HG03103 (cell line): Measurements from ENCODE around the gene NRIP2.

Experiments used
- ATAC-seq: cut with Tn5 transposase; IDR thresholded peaks from one replicate; pipeline ENCODE4 v1.9.1; 2021; ENCODE audit warnings: low read depth; ENCODE audit not compliant: unreplicated experiment

NRIP2 gene

GRCh38 chr12:2783936-2784600 is 50.8 kb downstream of the NRIP2 start:
- ATAC-seq = no peak

GRCh38 chr12:2779281-2779680 is 55.6 kb downstream of the NRIP2 start:
- ATAC-seq = no peak

GRCh38 chr12:2776129-2776806 is 58.6 kb downstream of the NRIP2 start:
- ATAC-seq = no peak

GRCh38 chr12:2775431-2775830 is 59.4 kb downstream of the NRIP2 start:
- ATAC-seq = no peak
